Brain microvascular endothelial cell (primary cell): Measurements from ENCODE around the gene WDFY3.

ENCODE experiments used
- DNase-seq: peaks from one replicate; pipeline ENCODE4 v3.0.0-alpha.2; 2020
- H3K27ac ChIP-seq: fragments of 250-450 bp; sonication (Bioruptor Pico); 2 replicates; pipeline ENCODE4 v1.5.1; 2020; ENCODE audit warnings: mild to moderate bottlenecking, moderate library complexity
- H3K27me3 ChIP-seq: fragments of 250-450 bp; sonication (Bioruptor Pico); replicated peaks from 2 replicates; pipeline ENCODE4 v1.5.1; 2020; ENCODE audit warnings: mild to moderate bottlenecking
- H3K36me3 ChIP-seq: fragments of 250-450 bp; sonication (Bioruptor Pico); replicated peaks from 2 replicates; pipeline ENCODE4 v1.5.1; 2020; ENCODE audit warnings: mild to moderate bottlenecking
- H3K4me3 ChIP-seq: 2 replicates; pipeline ENCODE4 v1.5.1; 2011; ENCODE audit warnings: low read depth, mild to moderate bottlenecking, control low read depth, low read length, moderate library complexity
- in situ Hi-C: cut with HindIII; loops from 2 replicates; pipeline ENCODE4 v1.10.0; 2017; ENCODE audit warnings: low sequenced_read_pairs, low pct_ligation_motif_present
- TF ChIP-seq, protein P1 (sequence below): IDR thresholded peaks from 2 replicates; pipeline ENCODE4 v1.5.1; 2011; ENCODE audit warnings: low read depth, mild to moderate bottlenecking, moderate library complexity, low read length, control low read depth, inconsistent platforms; ENCODE audit errors: missing control alignments

WDFY3 gene

DNA sequence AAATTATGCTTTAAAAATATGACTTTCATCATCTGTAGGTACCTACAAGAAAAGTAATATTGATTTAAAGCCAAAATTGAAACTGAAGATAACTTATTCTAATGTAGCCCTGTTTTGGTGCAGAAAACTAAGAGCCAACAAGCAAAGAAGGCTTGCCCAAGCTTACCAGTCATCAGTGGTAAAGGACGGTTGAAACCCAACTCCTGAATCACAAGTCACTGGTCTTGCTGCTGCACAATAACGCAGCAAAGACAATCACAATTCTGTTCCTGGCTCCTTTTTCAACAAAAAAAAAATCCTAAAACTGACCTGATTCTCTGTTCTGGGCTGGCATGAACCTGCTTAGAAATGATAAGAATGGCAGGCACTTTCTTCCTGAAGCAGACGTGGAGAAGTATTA lies 34.5 kb downstream of the WDFY3 start:
- H3K4me3 ChIP-seq, result no peak overlapping the region
- TF ChIP-seq, protein P1, sequence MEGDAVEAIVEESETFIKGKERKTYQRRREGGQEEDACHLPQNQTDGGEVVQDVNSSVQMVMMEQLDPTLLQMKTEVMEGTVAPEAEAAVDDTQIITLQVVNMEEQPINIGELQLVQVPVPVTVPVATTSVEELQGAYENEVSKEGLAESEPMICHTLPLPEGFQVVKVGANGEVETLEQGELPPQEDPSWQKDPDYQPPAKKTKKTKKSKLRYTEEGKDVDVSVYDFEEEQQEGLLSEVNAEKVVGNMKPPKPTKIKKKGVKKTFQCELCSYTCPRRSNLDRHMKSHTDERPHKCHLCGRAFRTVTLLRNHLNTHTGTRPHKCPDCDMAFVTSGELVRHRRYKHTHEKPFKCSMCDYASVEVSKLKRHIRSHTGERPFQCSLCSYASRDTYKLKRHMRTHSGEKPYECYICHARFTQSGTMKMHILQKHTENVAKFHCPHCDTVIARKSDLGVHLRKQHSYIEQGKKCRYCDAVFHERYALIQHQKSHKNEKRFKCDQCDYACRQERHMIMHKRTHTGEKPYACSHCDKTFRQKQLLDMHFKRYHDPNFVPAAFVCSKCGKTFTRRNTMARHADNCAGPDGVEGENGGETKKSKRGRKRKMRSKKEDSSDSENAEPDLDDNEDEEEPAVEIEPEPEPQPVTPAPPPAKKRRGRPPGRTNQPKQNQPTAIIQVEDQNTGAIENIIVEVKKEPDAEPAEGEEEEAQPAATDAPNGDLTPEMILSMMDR, result no peak
- in situ Hi-C loops, result no loop called here
- H3K27ac ChIP-seq, result no peak overlapping the region
- H3K27me3 ChIP-seq, result no peaks in the 10 kb centered on the region
- DNase-seq, result no peak
- peaks cover 2% of the 10 kb centered on the region for H3K36me3 ChIP-seq

DNA sequence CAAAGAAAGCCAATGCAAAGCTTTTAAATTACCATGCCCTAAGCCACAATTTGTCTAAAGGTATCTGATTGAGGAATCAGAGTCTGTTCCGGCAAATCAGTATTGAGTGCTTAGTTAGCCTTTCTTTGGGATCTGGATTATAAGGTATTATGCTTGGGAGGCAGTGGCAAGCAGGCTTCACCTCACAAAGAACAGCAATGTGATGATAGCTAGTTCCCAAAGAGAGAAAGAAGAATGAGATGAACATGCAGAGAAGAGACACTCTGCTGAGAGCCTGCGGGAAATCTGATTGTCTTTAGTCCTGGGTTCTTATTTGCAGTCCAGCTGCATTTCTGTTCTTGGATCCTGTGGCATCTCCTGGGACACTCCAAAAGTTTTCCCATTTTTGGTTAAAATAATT lies 35.2 kb downstream of the WDFY3 start:
- DNase-seq, result no peak
- TF ChIP-seq, protein P1, result no peak
- Histone ChIP-seq H3K27ac (no peak overlapping the region), H3K27me3 (no peaks in the 10 kb centered on the region), H3K4me3 (no peak overlapping the region), H3K36me3 (peaks cover 2% of the 10 kb centered on the region)
- in situ Hi-C loops, result no loop called here

DNA sequence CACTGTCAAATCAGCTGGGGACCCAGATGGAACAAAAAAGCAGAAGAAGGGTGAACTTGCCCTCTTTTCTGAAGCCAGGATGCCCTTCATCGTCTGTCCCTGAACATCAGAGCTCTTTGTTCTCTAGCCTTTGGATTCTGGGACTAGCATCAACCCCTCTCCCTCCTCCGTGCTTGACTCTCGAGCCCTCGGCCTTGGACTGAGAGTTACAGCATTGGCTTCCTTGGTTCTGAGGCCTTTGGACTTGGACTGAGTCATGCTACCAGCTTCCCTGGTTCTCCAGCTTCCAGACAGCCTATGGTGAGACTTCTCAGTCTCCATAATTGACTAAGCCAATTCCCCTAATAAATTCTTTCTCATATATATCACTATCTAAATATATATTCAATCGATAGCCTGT lies 38.4 kb downstream of the WDFY3 start:
- no peak for DNase-seq
- H3K27me3 ChIP-seq, result no peaks in the 10 kb centered on the region
- no peak overlapping the region for H3K4me3 ChIP-seq
- TF ChIP-seq, protein P1, result no peak
- in situ Hi-C loops, result no loop called here
- H3K27ac ChIP-seq, result no peak overlapping the region
- H3K36me3 ChIP-seq, result peaks cover 2% of the 10 kb centered on the region

DNA sequence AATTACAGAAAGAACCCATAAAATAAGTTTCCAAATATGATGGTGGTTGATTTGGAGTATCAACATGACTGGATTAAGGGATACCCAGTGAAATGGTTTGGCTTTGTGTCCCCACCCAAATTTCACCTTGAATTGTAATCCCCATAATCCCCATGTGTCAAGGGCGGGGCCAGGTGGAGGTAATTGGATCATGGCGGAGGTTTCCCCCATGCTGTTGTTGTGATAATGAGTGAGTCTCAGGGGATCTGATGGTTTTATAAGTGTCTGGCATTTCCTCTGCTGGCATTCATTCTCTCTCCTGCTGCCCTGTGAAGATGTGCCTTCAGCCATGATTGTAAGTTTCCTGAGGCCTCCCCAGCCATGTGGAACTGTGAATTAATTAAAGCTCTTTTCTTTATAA lies 39.1 kb downstream of the WDFY3 start:
- Histone ChIP-seq H3K27ac (no peak overlapping the region), H3K4me3 (no peak overlapping the region), H3K36me3 (peaks cover 2% of the 10 kb centered on the region), H3K27me3 (no peaks in the 10 kb centered on the region)
- in situ Hi-C loops, result no loop called here
- TF ChIP-seq, protein P1, result no peak
- DNase-seq, result no peak

DNA sequence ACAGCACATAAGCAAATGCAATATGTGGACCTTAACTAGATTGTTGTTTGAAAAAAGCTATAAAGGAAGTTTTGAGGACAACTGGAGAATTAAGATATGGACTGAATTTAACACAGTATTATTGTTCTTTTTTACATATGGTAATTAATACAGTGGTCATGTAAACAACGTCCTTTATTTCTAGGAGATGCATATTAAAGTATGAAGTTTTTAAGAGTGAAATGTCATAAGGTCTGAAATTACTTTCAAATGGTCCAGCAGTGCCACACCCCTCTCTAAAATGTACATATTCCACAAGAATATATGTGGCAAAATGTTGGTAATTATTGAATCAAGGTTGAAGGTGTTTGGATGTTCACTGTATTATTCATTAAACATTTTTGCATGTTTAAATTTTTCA lies 40.9 kb downstream of the WDFY3 start:
- TF ChIP-seq, protein P1, result no peak
- H3K27me3 ChIP-seq, result no peaks in the 10 kb centered on the region
- no peak overlapping the region for H3K27ac ChIP-seq
- no peak for DNase-seq
- peaks cover 2% of the 10 kb centered on the region for H3K36me3 ChIP-seq
- no peak overlapping the region for H3K4me3 ChIP-seq
- in situ Hi-C loops, result no loop called here

DNA sequence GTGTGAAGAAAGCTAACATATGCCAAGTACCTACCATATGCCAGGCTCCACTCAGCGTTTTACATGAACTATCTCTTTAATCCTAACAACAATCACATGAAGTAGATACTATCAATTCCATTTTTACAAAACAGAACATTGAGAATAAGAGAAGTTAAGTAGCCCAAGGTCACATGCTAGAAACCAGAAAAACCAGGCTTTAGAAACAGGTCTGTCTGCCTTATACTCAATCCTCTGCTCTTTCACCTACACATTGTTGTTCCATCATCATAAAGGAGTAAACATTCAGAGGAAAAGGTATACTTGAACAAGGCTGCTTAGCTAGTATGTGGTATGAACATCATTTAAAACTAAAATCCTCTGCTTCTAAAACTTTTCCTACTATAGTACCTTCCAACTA lies 42.1 kb downstream of the WDFY3 start:
- in situ Hi-C loops, result no loop called here
- H3K4me3 ChIP-seq, result no peak overlapping the region
- peaks cover under 1% of the 10 kb centered on the region for H3K36me3 ChIP-seq
- H3K27ac ChIP-seq, result no peak overlapping the region
- TF ChIP-seq, protein P1, result no peak
- no peaks in the 10 kb centered on the region for H3K27me3 ChIP-seq
- no peak for DNase-seq
